Activated naive CD8-positive, alpha-beta T cell treated with anti-CD3 and anti-CD28 coated beads, Interleukin-2, amount 50 U/mL, for 24 hours (primary cell): ENCODE results near the gene UXT.
A peak's percentile ranks its signal among the peaks of the same experiment; 100 is the strongest.

Source experiments
- ATAC-seq: fragments of 150-1000 bp; cut with Tn5 transposase; one replicate; pipeline ENCODE4 v1.10.0; 2021
- DNase-seq: peaks from one replicate; pipeline ENCODE4 v3.0.0; 2021
- H3K27ac Mint-ChIP-seq: one replicate; pipeline ENCODE4 v1.8.0; 2021; ENCODE audit warnings: mild to moderate bottlenecking, mixed read lengths
- H3K27me3 Mint-ChIP-seq: one replicate; pipeline ENCODE4 v1.8.0; 2021; ENCODE audit warnings: mixed read lengths
- H3K36me3 Mint-ChIP-seq: one replicate; pipeline ENCODE4 v1.8.0; 2021; ENCODE audit warnings: low read depth, mixed read lengths
- H3K4me1 Mint-ChIP-seq: one replicate; pipeline ENCODE4 v1.8.0; 2021; ENCODE audit warnings: mixed read lengths
- H3K4me3 Mint-ChIP-seq: one replicate; pipeline ENCODE4 v1.8.0; 2021; ENCODE audit warnings: mild to moderate bottlenecking, moderate library complexity, mixed read lengths
- H3K9me3 Mint-ChIP-seq: one replicate; pipeline ENCODE4 v1.8.0; 2021; ENCODE audit warnings: mixed read lengths

UXT gene

GRCh38 chrX:47661539-47661938, 2.6 kb upstream of the UXT start:
- peaks cover 4% of the 10 kb centered on the region for H3K9me3 Mint-ChIP-seq
- H3K27me3 Mint-ChIP-seq = no peaks in the 10 kb centered on the region
- ATAC-seq (no peak), DNase-seq (no peak)
- no peak overlapping the region for H3K4me3 Mint-ChIP-seq
- peaks cover 54% of the 10 kb centered on the region for H3K4me1 Mint-ChIP-seq
- H3K36me3 Mint-ChIP-seq = peaks cover 27% of the 10 kb centered on the region
- no peak overlapping the region for H3K27ac Mint-ChIP-seq

GRCh38 chrX:47659421-47659726, 394 bp upstream of the UXT start:
- Mint-ChIP-seq H3K4me1 (peaks cover 53% of the 10 kb centered on the region), H3K27me3 (no peaks in the 10 kb centered on the region), H3K9me3 (peaks cover 4% of the 10 kb centered on the region), H3K27ac (peak overlapping the region; percentile 95), H3K4me3 (peak overlapping the region; percentile 88), H3K36me3 (peaks cover 40% of the 10 kb centered on the region)
- DNase-seq (no peak), ATAC-seq (no peak)

- DNase-seq (no peak), ATAC-seq (no peak)
- H3K4me1 Mint-ChIP-seq = peaks cover 54% of the 10 kb centered on the region
- no peaks in the 10 kb centered on the region for H3K27me3 Mint-ChIP-seq
- peak overlapping the region; percentile 88 for H3K4me3 Mint-ChIP-seq
- H3K36me3 Mint-ChIP-seq = peaks cover 46% of the 10 kb centered on the region
- peak overlapping the region; percentile 95 for H3K27ac Mint-ChIP-seq
- H3K9me3 Mint-ChIP-seq = peaks cover 4% of the 10 kb centered on the region
Observed at GRCh38 chrX:47658301-47658683, 688 bp downstream of the UXT start.

GRCh38 chrX:47651043-47651905, 7.7 kb downstream of the UXT start:
- no peak for ATAC-seq
- H3K4me1 Mint-ChIP-seq = peaks cover 50% of the 10 kb centered on the region

GRCh38 chrX:47650164-47651042, 8.6 kb downstream of the UXT start, which contains the start of gene ELK1:
TSS of gene ELK1 (minus strand) at chrX:47650563. CDS start at chrX:47641441, 9,122 bp downstream.
- H3K27me3 Mint-ChIP-seq = no peaks in the 10 kb centered on the region
- ATAC-seq (peak; percentile 94), DNase-seq (peak; percentile 81)
- H3K4me3 Mint-ChIP-seq = peak within 1 kb of the TSS; percentile 91
- H3K27ac Mint-ChIP-seq = peak within 1 kb of the TSS; percentile 86
- peaks cover 50% of the 10 kb centered on the region for H3K4me1 Mint-ChIP-seq
- peaks cover 38% of the 10 kb centered on the region for H3K36me3 Mint-ChIP-seq
- no peaks in the 10 kb centered on the region for H3K9me3 Mint-ChIP-seq

More at GRCh38 chrX:47651043-47651905, 7.7 kb downstream of the UXT start:
- DNase-seq = no peak
- H3K4me3 Mint-ChIP-seq = peak overlapping the region; percentile 91
- H3K27ac Mint-ChIP-seq = peak overlapping the region; percentile 85
- peaks cover 47% of the 10 kb centered on the region for H3K36me3 Mint-ChIP-seq
- H3K9me3 Mint-ChIP-seq = no peaks in the 10 kb centered on the region
- no peaks in the 10 kb centered on the region for H3K27me3 Mint-ChIP-seq

GRCh38 chrX:47649781-47650163, 9.2 kb downstream of the UXT start:
- ATAC-seq (no peak), DNase-seq (no peak)
- Mint-ChIP-seq H3K27ac (peak overlapping the region; percentile 86), H3K9me3 (no peaks in the 10 kb centered on the region), H3K4me3 (peak overlapping the region; percentile 91), H3K36me3 (peaks cover 40% of the 10 kb centered on the region), H3K4me1 (peaks cover 55% of the 10 kb centered on the region), H3K27me3 (no peaks in the 10 kb centered on the region)

- Mint-ChIP-seq H3K27me3 (no peaks in the 10 kb centered on the region), H3K9me3 (no peaks in the 10 kb centered on the region), H3K27ac (peak overlapping the region; percentile 86), H3K4me1 (peaks cover 59% of the 10 kb centered on the region), H3K4me3 (peak overlapping the region; percentile 91), H3K36me3 (peaks cover 41% of the 10 kb centered on the region)
- ATAC-seq = no peak
- no peak for DNase-seq
Observed at GRCh38 chrX:47649271-47649670, 9.7 kb downstream of the UXT start.

- no peak for DNase-seq
- H3K27ac Mint-ChIP-seq = peak overlapping the region; percentile 86
- H3K36me3 Mint-ChIP-seq = peaks cover 35% of the 10 kb centered on the region
- H3K4me3 Mint-ChIP-seq = peak overlapping the region; percentile 91
- peaks cover 58% of the 10 kb centered on the region for H3K4me1 Mint-ChIP-seq
- no peaks in the 10 kb centered on the region for H3K27me3 Mint-ChIP-seq
- no peaks in the 10 kb centered on the region for H3K9me3 Mint-ChIP-seq
- ATAC-seq = no peak
Observed at GRCh38 chrX:47648376-47648775, 10.6 kb downstream of the UXT start.

GRCh38 chrX:47646636-47647035, 12.3 kb downstream of the UXT start:
- peak overlapping the region; percentile 22 for H3K27ac Mint-ChIP-seq
- H3K4me1 Mint-ChIP-seq = peaks cover 52% of the 10 kb centered on the region
- H3K4me3 Mint-ChIP-seq = no peak overlapping the region
- H3K27me3 Mint-ChIP-seq = no peaks in the 10 kb centered on the region
- DNase-seq (no peak), ATAC-seq (no peak)
- H3K36me3 Mint-ChIP-seq = peaks cover 29% of the 10 kb centered on the region
- no peaks in the 10 kb centered on the region for H3K9me3 Mint-ChIP-seq

GRCh38 chrX:47645530-47645929, 13.4 kb downstream of the UXT start:
- H3K36me3 Mint-ChIP-seq = peaks cover 31% of the 10 kb centered on the region
- DNase-seq (no peak), ATAC-seq (no peak)
- no peak overlapping the region for H3K4me3 Mint-ChIP-seq
- H3K4me1 Mint-ChIP-seq = peaks cover 43% of the 10 kb centered on the region
- no peak overlapping the region for H3K27ac Mint-ChIP-seq
- no peaks in the 10 kb centered on the region for H3K27me3 Mint-ChIP-seq
- H3K9me3 Mint-ChIP-seq = no peaks in the 10 kb centered on the region

- Mint-ChIP-seq H3K27ac (no peak overlapping the region), H3K4me3 (no peak overlapping the region), H3K4me1 (peaks cover 42% of the 10 kb centered on the region), H3K36me3 (peaks cover 40% of the 10 kb centered on the region), H3K9me3 (no peaks in the 10 kb centered on the region), H3K27me3 (no peaks in the 10 kb centered on the region)
- DNase-seq = no peak
- peak; percentile 41 for ATAC-seq
Observed at GRCh38 chrX:47644557-47645091, 14.4 kb downstream of the UXT start.

GRCh38 chrX:47643926-47644325, 15.1 kb downstream of the UXT start:
- ATAC-seq (no peak), DNase-seq (no peak)
- Mint-ChIP-seq H3K4me3 (no peak overlapping the region), H3K4me1 (peaks cover 40% of the 10 kb centered on the region), H3K27me3 (no peaks in the 10 kb centered on the region), H3K9me3 (no peaks in the 10 kb centered on the region), H3K36me3 (peaks cover 42% of the 10 kb centered on the region), H3K27ac (no peak overlapping the region)

- Mint-ChIP-seq H3K4me1 (peaks cover 23% of the 10 kb centered on the region), H3K9me3 (no peaks in the 10 kb centered on the region), H3K4me3 (no peak overlapping the region), H3K36me3 (peaks cover 36% of the 10 kb centered on the region), H3K27ac (no peak overlapping the region), H3K27me3 (no peaks in the 10 kb centered on the region)
- DNase-seq = no peak
- ATAC-seq = no peak
Observed at GRCh38 chrX:47638816-47639215, 20.2 kb downstream of the UXT start.

- Mint-ChIP-seq H3K9me3 (no peaks in the 10 kb centered on the region), H3K36me3 (peaks cover 36% of the 10 kb centered on the region), H3K4me3 (peak overlapping the region; percentile 65), H3K27me3 (no peaks in the 10 kb centered on the region), H3K27ac (peak overlapping the region; percentile 52), H3K4me1 (peaks cover 21% of the 10 kb centered on the region)
- ATAC-seq (peak; percentile 54), DNase-seq (no peak)
Observed at GRCh38 chrX:47637546-47638195, 21.3 kb downstream of the UXT start.
